Activated CD8-positive, alpha-beta T cell treated with anti-CD3 and anti-CD28 coated beads for 36 hours (primary cell): ENCODE data around the gene STIM1. TPM values are rescaled to one million over a fixed set of nuclear protein-coding genes. Genes with fewer than 3 reads are reported as not detected.
"Not testable (repeated sequence)": the region's sequence is repeated elsewhere in the genome, so short reads cannot be mapped to it uniquely, and the experiment has no call there.

ENCODE experiments used
- ATAC-seq: fragments of 200-7000 bp; cut with Tn5 transposase; one replicate; pipeline ENCODE4 v1.10.0; 2021; ENCODE audit warnings: mild to moderate bottlenecking, moderate library complexity
- CTCF ChIA-PET: fragments of 350-600 bp; sonication (Branson Sonifier 250); formaldehyde crosslinking; loops from one replicate; lab custom pipeline; 2021; ENCODE audit warnings: antibody characterized with exemption; lab: Charles Lee
- POLR2A ChIA-PET: fragments of 350-600 bp; sonication (Branson Sonifier 250); formaldehyde crosslinking; loops from one replicate; lab custom pipeline; 2021; ENCODE audit warnings: antibody characterized with exemption; lab: Charles Lee
- DNase-seq: peaks from one replicate; pipeline ENCODE4 v3.0.0-alpha.2; 2020
- H3K27ac Mint-ChIP-seq: one replicate; pipeline ENCODE4 v1.8.0; 2021; ENCODE audit warnings: mild to moderate bottlenecking, mixed read lengths
- H3K27me3 Mint-ChIP-seq: one replicate; pipeline ENCODE4 v1.8.0; 2021; ENCODE audit warnings: mixed read lengths
- H3K36me3 Mint-ChIP-seq: one replicate; pipeline ENCODE4 v1.8.0; 2021; ENCODE audit warnings: low read depth, mixed read lengths
- H3K4me1 Mint-ChIP-seq: one replicate; pipeline ENCODE4 v1.8.0; 2021; ENCODE audit warnings: low read depth, mixed read lengths
- H3K4me3 Mint-ChIP-seq: one replicate; pipeline ENCODE4 v1.8.0; 2021; ENCODE audit warnings: mild to moderate bottlenecking, moderate library complexity, mixed read lengths
- H3K9me3 Mint-ChIP-seq: one replicate; pipeline ENCODE4 v1.8.0; 2021; ENCODE audit warnings: mixed read lengths
- intact Hi-C: fragments of 100-400 bp; cut with micrococcal nuclease; formaldehyde crosslinking; loops from one replicate; pipeline ENCODE4 v1.10.0; 2022
- total RNA-seq, 2 experiments: library from RNA; stranded (reverse); gene quantifications; one replicate each; pipeline ENCODE4 v1.2.3, GENCODE V29; 2021
- TF ChIP-seq, protein P1 (sequence below): fragments of 200-600 bp; IDR thresholded peaks from one replicate; pipeline ENCODE4 v1.8.0; 2022; ENCODE audit warnings: antibody characterized with exemption, mild to moderate bottlenecking

STIM1 gene
- total RNA-seq, 2 experiments from 2014 or later: 60.8 to 61.4 TPM

DNA sequence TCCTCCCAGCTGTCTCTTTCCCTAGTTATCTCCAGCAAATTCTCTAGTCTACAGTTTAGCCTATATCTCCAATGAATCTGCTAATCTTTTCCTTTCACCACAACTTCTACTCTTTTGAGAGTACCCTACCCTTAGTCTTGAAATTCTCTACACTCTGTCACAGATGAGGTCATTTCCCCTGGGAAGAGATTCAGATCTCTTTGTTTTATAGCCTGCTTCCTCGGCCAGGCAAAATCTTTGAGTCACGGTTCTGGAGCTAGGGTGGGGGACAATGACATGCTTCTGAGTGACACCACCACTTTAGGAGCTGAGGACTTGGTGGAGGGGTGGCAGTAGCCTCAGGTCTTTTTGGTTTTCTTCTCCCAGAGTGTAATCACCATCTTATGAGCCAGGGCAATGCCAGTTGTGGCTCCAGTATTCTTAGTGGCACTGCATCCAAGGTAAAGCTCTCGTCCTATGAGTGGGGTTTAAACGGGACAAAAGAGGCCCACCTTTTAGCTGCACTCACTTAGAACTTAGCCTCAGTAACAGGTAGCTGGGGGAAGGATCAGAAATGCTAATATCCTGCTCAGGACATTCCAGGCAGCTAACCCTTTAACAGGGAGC lies 140.6 kb downstream of the STIM1 start:
- DNase-seq (no peak), ATAC-seq (no peak)
- H3K4me1 Mint-ChIP-seq: peaks cover 48% of the 10 kb centered on the region
- H3K9me3 Mint-ChIP-seq: peaks cover 25% of the 10 kb centered on the region
- no peak overlapping the region for H3K4me3 Mint-ChIP-seq
- H3K36me3 Mint-ChIP-seq: peaks cover 39% of the 10 kb centered on the region
- TF ChIP-seq, protein P1, sequence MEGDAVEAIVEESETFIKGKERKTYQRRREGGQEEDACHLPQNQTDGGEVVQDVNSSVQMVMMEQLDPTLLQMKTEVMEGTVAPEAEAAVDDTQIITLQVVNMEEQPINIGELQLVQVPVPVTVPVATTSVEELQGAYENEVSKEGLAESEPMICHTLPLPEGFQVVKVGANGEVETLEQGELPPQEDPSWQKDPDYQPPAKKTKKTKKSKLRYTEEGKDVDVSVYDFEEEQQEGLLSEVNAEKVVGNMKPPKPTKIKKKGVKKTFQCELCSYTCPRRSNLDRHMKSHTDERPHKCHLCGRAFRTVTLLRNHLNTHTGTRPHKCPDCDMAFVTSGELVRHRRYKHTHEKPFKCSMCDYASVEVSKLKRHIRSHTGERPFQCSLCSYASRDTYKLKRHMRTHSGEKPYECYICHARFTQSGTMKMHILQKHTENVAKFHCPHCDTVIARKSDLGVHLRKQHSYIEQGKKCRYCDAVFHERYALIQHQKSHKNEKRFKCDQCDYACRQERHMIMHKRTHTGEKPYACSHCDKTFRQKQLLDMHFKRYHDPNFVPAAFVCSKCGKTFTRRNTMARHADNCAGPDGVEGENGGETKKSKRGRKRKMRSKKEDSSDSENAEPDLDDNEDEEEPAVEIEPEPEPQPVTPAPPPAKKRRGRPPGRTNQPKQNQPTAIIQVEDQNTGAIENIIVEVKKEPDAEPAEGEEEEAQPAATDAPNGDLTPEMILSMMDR: no peak
- intact Hi-C loops: no loop called here
- H3K27ac Mint-ChIP-seq: no peak overlapping the region
- no peaks in the 10 kb centered on the region for H3K27me3 Mint-ChIP-seq
- ChIA-PET CTCF (interaction anchor here (0.6 to 3.6 kb wide), 8 partner anchors 10 to 147 kb away, joined by 3 to 20 read pairs (median 3); partner anchors contain the start of gene STIM1), POLR2A (interaction anchor here (0.6 to 1.1 kb wide), 3 partner anchors 13 to 154 kb away, joined by 3 to 5 read pairs (median 3); partner anchors contain the start of gene STIM1)

DNA sequence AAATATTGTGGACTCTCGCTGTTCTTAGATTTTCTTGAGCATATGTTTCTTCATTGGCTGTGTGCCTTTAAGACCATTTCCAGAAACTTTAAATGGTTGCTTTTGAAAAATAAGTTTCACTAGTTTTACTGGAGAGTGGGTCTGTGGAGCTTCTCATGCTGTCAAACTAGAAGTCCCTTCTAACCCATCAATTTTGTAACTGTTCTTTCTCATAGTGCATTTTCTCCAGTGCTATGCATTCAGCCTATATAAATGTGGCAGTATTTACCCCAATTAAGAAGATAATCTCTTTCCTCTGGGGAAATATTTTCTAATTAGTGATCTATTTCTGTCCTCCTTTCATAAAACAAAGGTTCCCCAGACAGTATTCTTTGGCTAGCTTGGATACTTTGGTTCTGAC lies 141.2 kb downstream of the STIM1 start:
- H3K27me3 Mint-ChIP-seq: no peaks in the 10 kb centered on the region
- intact Hi-C loops: no loop called here
- H3K9me3 Mint-ChIP-seq: peaks cover 25% of the 10 kb centered on the region
- peaks cover 39% of the 10 kb centered on the region for H3K36me3 Mint-ChIP-seq
- no peak overlapping the region for H3K4me3 Mint-ChIP-seq
- TF ChIP-seq, protein P1: no peak
- H3K4me1 Mint-ChIP-seq: peaks cover 46% of the 10 kb centered on the region
- ATAC-seq (no peak), DNase-seq (no peak)
- H3K27ac Mint-ChIP-seq: no peak overlapping the region
- POLR2A ChIA-PET: interaction anchor here (0.6 to 1.1 kb wide), 3 partner anchors 12 to 155 kb away, joined by 3 to 5 read pairs (median 3); partner anchors contain the start of gene STIM1
- CTCF ChIA-PET: interaction anchor here (0.6 to 3.6 kb wide), 8 partner anchors 9 to 142 kb away, joined by 3 to 20 read pairs (median 3); partner anchors contain the start of gene STIM1

DNA sequence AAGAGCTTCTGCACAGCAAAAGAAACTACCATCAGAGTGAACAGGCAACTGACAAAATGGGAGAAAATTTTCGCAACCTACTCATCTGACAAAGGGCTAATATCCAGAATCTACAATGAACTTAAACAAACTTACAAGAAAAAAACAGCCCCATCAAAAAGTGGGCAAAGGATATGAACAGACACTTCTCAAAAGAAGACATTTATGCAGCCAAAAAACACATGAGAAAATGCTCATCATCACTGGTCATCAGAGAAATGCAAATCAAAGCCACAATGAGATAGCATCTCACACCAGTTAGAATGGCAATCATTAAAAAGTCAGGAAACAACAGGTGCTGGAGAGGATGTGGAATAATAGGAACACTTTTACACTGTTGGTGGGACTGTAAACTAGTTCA lies 149.3 kb downstream of the STIM1 start:
- not testable (repeated sequence) for H3K36me3 Mint-ChIP-seq, H3K27me3 Mint-ChIP-seq, H3K27ac Mint-ChIP-seq

GRCh38 chr11:4006946-4007680 lies 151.6 kb downstream of the STIM1 start:
- H3K27me3 Mint-ChIP-seq: no peaks in the 10 kb centered on the region
- H3K36me3 Mint-ChIP-seq: peaks cover 11% of the 10 kb centered on the region
- H3K4me3 Mint-ChIP-seq: no peak overlapping the region
- peaks cover 10% of the 10 kb centered on the region for H3K9me3 Mint-ChIP-seq
- H3K27ac Mint-ChIP-seq: peak overlapping the region; percentile 32
- ChIA-PET CTCF (interaction anchor here (1.0 to 1.8 kb wide), 7 partner anchors 10 to 158 kb away, joined by 3 to 9 read pairs (median 7); no protein-coding TSS in a partner anchor), POLR2A (no interaction called here)
- no peak for DNase-seq
- intact Hi-C loops: no loop called here
- TF ChIP-seq, protein P1: no peak
- ATAC-seq: no peak
- H3K4me1 Mint-ChIP-seq: peaks cover 34% of the 10 kb centered on the region

More for the DNA sequence above, 149.3 kb downstream of the STIM1 start:
- H3K4me3 Mint-ChIP-seq, ATAC-seq, DNase-seq, H3K9me3 Mint-ChIP-seq, POLR2A ChIA-PET, intact Hi-C loops, CTCF ChIA-PET: not testable (repeated sequence)
- peaks cover 27% of the 10 kb centered on the region for H3K4me1 Mint-ChIP-seq

DNA sequence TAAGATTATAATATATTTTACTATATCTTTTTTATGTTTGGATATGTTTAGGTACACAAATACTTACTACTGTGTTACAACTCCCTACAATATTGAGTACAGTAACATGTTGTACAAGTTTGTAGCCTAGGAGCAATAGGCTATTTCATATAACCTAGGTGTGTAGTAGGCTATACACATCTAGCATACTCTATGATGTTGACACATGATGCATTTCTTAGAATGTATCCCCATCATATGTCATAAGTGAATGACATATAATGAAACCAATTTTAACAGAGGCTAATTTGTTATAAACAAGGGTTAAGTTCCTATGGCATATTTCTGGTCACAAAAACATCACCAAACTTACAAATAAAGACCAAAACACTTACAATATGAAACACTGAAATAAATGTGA lies 152.7 kb downstream of the STIM1 start:
- no peak for ATAC-seq
- Mint-ChIP-seq H3K27me3 (no peaks in the 10 kb centered on the region), H3K9me3 (peaks cover 10% of the 10 kb centered on the region), H3K4me3 (no peak overlapping the region), H3K4me1 (peaks cover 44% of the 10 kb centered on the region), H3K36me3 (peaks cover 12% of the 10 kb centered on the region), H3K27ac (no peak overlapping the region)
- CTCF ChIA-PET: interaction anchor here (1.1 to 1.9 kb wide), 6 partner anchors 64 to 159 kb away, joined by 3 to 9 read pairs (median 5); no protein-coding TSS in a partner anchor
- no peak for DNase-seq
- intact Hi-C loops: no loop called here
- POLR2A ChIA-PET: interaction anchor here (1.0 kb wide), 1 partner anchor 12 kb away, joined by 3 read pairs; no protein-coding TSS in a partner anchor
- TF ChIP-seq, protein P1: no peak

DNA sequence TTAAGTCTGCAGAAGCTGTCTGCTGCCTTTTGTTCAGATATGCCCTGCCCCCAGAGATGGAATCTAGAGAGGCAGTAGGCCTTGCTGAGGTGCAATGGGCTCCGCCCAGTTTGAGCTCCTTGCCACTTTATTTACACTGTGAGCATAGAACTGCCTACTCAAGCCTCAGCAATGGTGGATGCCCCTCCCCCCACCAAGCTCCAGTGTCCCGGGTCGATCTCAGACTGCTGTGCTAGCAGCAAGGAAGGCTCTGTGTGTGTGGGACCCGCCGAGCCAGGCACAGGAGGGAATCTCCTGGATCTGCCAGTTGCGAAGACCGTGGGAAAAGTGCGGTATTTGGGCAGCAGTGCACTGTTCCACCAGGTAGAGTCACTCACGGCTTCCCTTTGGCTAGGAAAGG lies 161.1 kb downstream of the STIM1 start:
- CTCF ChIA-PET: interaction anchor here (0.8 to 3.6 kb wide), 5 partner anchors 9 to 167 kb away, joined by 3 to 15 read pairs (median 3); no protein-coding TSS in a partner anchor
- Mint-ChIP-seq H3K4me1 (peaks cover 66% of the 10 kb centered on the region), H3K36me3 (peaks cover 12% of the 10 kb centered on the region)
- H3K27me3 Mint-ChIP-seq, H3K27ac Mint-ChIP-seq, intact Hi-C loops, ATAC-seq, H3K4me3 Mint-ChIP-seq, DNase-seq, POLR2A ChIA-PET, H3K9me3 Mint-ChIP-seq: not testable (repeated sequence)
